ENCODE measurements around the gene GUCY1A1.

The GUCY1A1 gene

GRCh38 chr4:155703486-155704247, 37.0 kb downstream of the GUCY1A1 start:
- peaks cover 0 to 5% (median 0%) of the 10 kb centered on the region in 3 donors for H3K36me3 ChIP-seq
- peaks cover 0 to 43% (median 5%) of the 10 kb centered on the region in 4 donors for H3K4me1 ChIP-seq
- H3K27me3 ChIP-seq: no peaks in the 10 kb centered on the region
- TF ChIP-seq CTCF (IDR thresholded peaks at IDR 0.05): no peak
- no peak overlapping the region for H3K27ac ChIP-seq
- no peak for DNase-seq
- no peak overlapping the region for H3K4me3 ChIP-seq
- H3K9me3 ChIP-seq: peaks cover 0 to 3% (median 0%) of the 10 kb centered on the region in 3 donors
- intact Hi-C loops (cut with DNase I; ENCODE audit: low total_unique reads): no loop called here

GRCh38 chr4:155704841-155705404, 38.3 kb downstream of the GUCY1A1 start:
- no peaks in the 10 kb centered on the region for H3K9me3 ChIP-seq
- peak overlapping the region in 1 of 2 donors; percentile 44 for H3K27ac ChIP-seq
- peaks cover 0 to 43% (median 5%) of the 10 kb centered on the region in 4 donors for H3K4me1 ChIP-seq
- no peak for DNase-seq
- intact Hi-C loops (cut with DNase I; ENCODE audit: low total_unique reads): no loop called here
- no peak for TF ChIP-seq CTCF (IDR thresholded peaks at IDR 0.05)
- no peaks in the 10 kb centered on the region for H3K27me3 ChIP-seq
- no peak overlapping the region for H3K4me3 ChIP-seq
- no peaks in the 10 kb centered on the region for H3K36me3 ChIP-seq

- no peak for DNase-seq
- Histone ChIP-seq H3K27me3 (no peaks in the 10 kb centered on the region), H3K27ac (peak overlapping the region in 1 of 2 donors; percentile 44), H3K4me1 (peaks cover 0 to 43% (median 5%) of the 10 kb centered on the region in 4 donors), H3K9me3 (no peaks in the 10 kb centered on the region), H3K4me3 (no peak overlapping the region), H3K36me3 (peaks cover 0 to 2% (median 0%) of the 10 kb centered on the region in 3 donors)
- no peak for TF ChIP-seq CTCF (IDR thresholded peaks at IDR 0.05)
- intact Hi-C loops (cut with DNase I; ENCODE audit: low total_unique reads): no loop called here
These were observed 39.0 kb downstream of the GUCY1A1 start for GRCh38 chr4:155705664-155706063.

GRCh38 chr4:155706147-155706546, 39.5 kb downstream of the GUCY1A1 start:
- Histone ChIP-seq H3K4me1 (peaks cover 0 to 43% (median 5%) of the 10 kb centered on the region in 4 donors), H3K4me3 (no peak overlapping the region), H3K27ac (peak overlapping the region in 1 of 2 donors; percentile 44), H3K9me3 (no peaks in the 10 kb centered on the region), H3K27me3 (no peaks in the 10 kb centered on the region), H3K36me3 (peaks cover 0 to 6% (median 0%) of the 10 kb centered on the region in 3 donors)
- intact Hi-C loops (cut with DNase I; ENCODE audit: low total_unique reads): no loop called here
- DNase-seq: no peak
- TF ChIP-seq CTCF (IDR thresholded peaks at IDR 0.05): no peak

GRCh38 chr4:155707251-155707650, 40.6 kb downstream of the GUCY1A1 start:
- Histone ChIP-seq H3K9me3 (no peaks in the 10 kb centered on the region), H3K4me1 (peaks cover 0 to 39% (median 5%) of the 10 kb centered on the region in 4 donors)

More at GRCh38 chr4:155707251-155707650, 40.6 kb downstream of the GUCY1A1 start:
- intact Hi-C loops (cut with DNase I; ENCODE audit: low total_unique reads): no loop called here
- DNase-seq: no peak
- Histone ChIP-seq H3K27ac (no peak overlapping the region), H3K27me3 (no peaks in the 10 kb centered on the region), H3K4me3 (no peak overlapping the region), H3K36me3 (peaks cover 0 to 6% (median 5%) of the 10 kb centered on the region in 3 donors)
- TF ChIP-seq CTCF (IDR thresholded peaks at IDR 0.05): no peak
